Esophagus mucosa (tissue), 1 donor: ENCODE data around the gene SNAPC1. TPM values are rescaled to one million over a fixed set of nuclear protein-coding genes. Genes with fewer than 3 reads are reported as not detected.
"Not testable (repeated sequence)": the region's sequence is repeated elsewhere in the genome, so short reads cannot be mapped to it uniquely, and the experiment has no call there.

Experiments
- ATAC-seq: fragments of 200-7000 bp; cut with Tn5 transposase; one replicate; pipeline ENCODE4 v1.9.1; 2020
- total RNA-seq: library from RNA; stranded (reverse); gene quantifications from one replicate; pipeline ENCODE4 v1.2.4, GENCODE V29; 2023
- donor health status: DM: yes; HTN: yes; CAD: no.

Gene SNAPC1
- 3.8 TPM for total RNA-seq

- peak; percentile 99 for ATAC-seq
Measured at GRCh38 chr14:61761959-61762786, at the start of gene SNAPC1. Gene SNAPC1 (plus strand): TSS chr14:61762420. CDS start chr14:61762461, 41 bp downstream.

- ATAC-seq: no peak
Measured at GRCh38 chr14:61713724-61714437, 48.3 kb upstream of the SNAPC1 start.

GRCh38 chr14:61716956-61717355 is 45.3 kb upstream of the SNAPC1 start:
- ATAC-seq: no peak

GRCh38 chr14:61718039-61718438 is 44.2 kb upstream of the SNAPC1 start:
- ATAC-seq: no peak

GRCh38 chr14:61719344-61720293 is 42.6 kb upstream of the SNAPC1 start:
- no peak for ATAC-seq

- ATAC-seq: no peak
Measured at GRCh38 chr14:61720294-61720661, 41.9 kb upstream of the SNAPC1 start.

- ATAC-seq: no peak
Measured at GRCh38 chr14:61720741-61721140, 41.5 kb upstream of the SNAPC1 start.

- ATAC-seq: no peak
Measured at GRCh38 chr14:61724133-61724532, 38.1 kb upstream of the SNAPC1 start.

- ATAC-seq: no peak
Measured at GRCh38 chr14:61726778-61727658, 35.2 kb upstream of the SNAPC1 start.

- no peak for ATAC-seq
Measured at GRCh38 chr14:61730756-61731373, 31.4 kb upstream of the SNAPC1 start.

GRCh38 chr14:61733972-61734371 is 28.2 kb upstream of the SNAPC1 start:
- peak; percentile 39 for ATAC-seq

GRCh38 chr14:61736751-61737150 is 25.5 kb upstream of the SNAPC1 start:
- no peak for ATAC-seq

GRCh38 chr14:61737915-61738314 is 24.3 kb upstream of the SNAPC1 start:
- no peak for ATAC-seq

- no peak for ATAC-seq
Measured at GRCh38 chr14:61739133-61739532, 23.1 kb upstream of the SNAPC1 start.

GRCh38 chr14:61742371-61742770 is 19.8 kb upstream of the SNAPC1 start:
- peak; percentile 44 for ATAC-seq

- no peak for ATAC-seq
Measured at GRCh38 chr14:61744238-61744637, 18.0 kb upstream of the SNAPC1 start.

GRCh38 chr14:61746346-61746745 is 15.9 kb upstream of the SNAPC1 start:
- ATAC-seq: not testable (repeated sequence)

GRCh38 chr14:61746881-61747280 is 15.3 kb upstream of the SNAPC1 start:
- ATAC-seq: no peak

GRCh38 chr14:61747342-61747741 is 14.9 kb upstream of the SNAPC1 start:
- no peak for ATAC-seq

GRCh38 chr14:61749264-61749663 is 13.0 kb upstream of the SNAPC1 start:
- peak; percentile 53 for ATAC-seq

GRCh38 chr14:61749867-61750266 is 12.4 kb upstream of the SNAPC1 start:
- no peak for ATAC-seq
